Measurements from ENCODE around the gene SERPINF2. TPM values are rescaled to one million over a fixed set of nuclear protein-coding genes. Genes with fewer than 3 reads are reported as not detected.

The SERPINF2 gene
- total RNA-seq, 1 experiment from 2014 or later: 0.68 TPM

GRCh38 chr17:1732241-1732832 is 10.3 kb upstream of the SERPINF2 start:
- H3K27me3 Mint-ChIP-seq (ENCODE audit: low read depth): no peaks in the 10 kb centered on the region
- TF ChIP-seq CTCF (conservative IDR thresholded peaks at IDR 0.05): no peak

More at GRCh38 chr17:1732241-1732832, 10.3 kb upstream of the SERPINF2 start:
- H3K18ac ChIP-seq (ENCODE audit: insufficient read length, low read depth, low read length): no peak overlapping the region
- peaks cover 0 to 10% (median 4%) of the 10 kb centered on the region in 3 experiments; a peak in 4 of 7 replicates for H3K36me3 Mint-ChIP-seq (ENCODE audit: insufficient read depth in 1 of 3, low read depth in 3 of 3)
- H2BK5ac ChIP-seq (ENCODE audit: insufficient read length, low read length): no peak overlapping the region
- no peak overlapping the region for H2AK5ac ChIP-seq (ENCODE audit: insufficient read length, low read length)
- H3K56ac ChIP-seq (ENCODE audit: insufficient read length, low read depth, low read length): no peak overlapping the region
- no peaks in the 10 kb centered on the region for H3K79me2 ChIP-seq (ENCODE audit: insufficient read depth, low read length)
- H2BK15ac ChIP-seq (ENCODE audit: low read depth, low read length): no peak overlapping the region
- no peak overlapping the region for H3T11ph ChIP-seq (ENCODE audit: low read length)
- no peak overlapping the region for H2AFZ ChIP-seq (ENCODE audit: low read length)
- no peaks in the 10 kb centered on the region for H4K20me1 ChIP-seq (ENCODE audit: control insufficient read depth, insufficient read depth, insufficient read length)
- H3K23ac ChIP-seq (ENCODE audit: insufficient read length, low read depth, low read length): no peak overlapping the region
- no peaks in the 10 kb centered on the region for H3K9me3 ChIP-seq (ENCODE audit: control insufficient read depth, low read depth, low read length)
- H3K4ac ChIP-seq (ENCODE audit: low read depth, low read length): no peak overlapping the region
- H3K9ac ChIP-seq (ENCODE audit: extremely low read depth, insufficient read length, low read length): no peak overlapping the region
- H3K4me2 ChIP-seq (ENCODE audit: insufficient read depth, insufficient read length, low read length): no peak overlapping the region
- H4K8ac ChIP-seq (replicated peaks; ENCODE audit: insufficient read length, low read depth, low read length): no peak overlapping the region
- H3K9me3 Mint-ChIP-seq: no peaks in the 10 kb centered on the region; a peak in 1 of 5 replicates
- H4K91ac ChIP-seq (ENCODE audit: insufficient read length, low read depth, low read length): no peak overlapping the region
- H3K4me1 Mint-ChIP-seq: peaks cover 6 to 12% of the 10 kb centered on the region in 2 experiments; a peak in 1 of 4 replicates
- no peak overlapping the region for H3K14ac ChIP-seq (ENCODE audit: insufficient read depth, low read length)
- no peak overlapping the region for H4K5ac ChIP-seq (ENCODE audit: insufficient read length, low read depth, low read length)
- no peak overlapping the region for H3K27ac ChIP-seq (ENCODE audit: insufficient read length, low read depth, low read length)
- no peak overlapping the region for H2BK120ac ChIP-seq (ENCODE audit: low read depth, low read length, poor library complexity, severe bottlenecking)
- WGBS (ENCODE audit: extremely low coverage, insufficient read length, low lambda C conversion rate): no CpG with 5 or more reads among the region's 22 CpGs
- no peaks in the 10 kb centered on the region for H3K23me2 ChIP-seq (ENCODE audit: insufficient read length, low read depth, low read length, poor library complexity, severe bottlenecking)
- H3K4me1 ChIP-seq (ENCODE audit: insufficient read depth, low read length): no peaks in the 10 kb centered on the region; the same call in 1 of the 2 replicates
- no peak overlapping the region for H2BK12ac ChIP-seq (ENCODE audit: insufficient read length, low read depth, low read length)
- no peak overlapping the region for H3K27ac Mint-ChIP-seq
- H3K4me3 Mint-ChIP-seq: no peak overlapping the region
- H2BK20ac ChIP-seq (ENCODE audit: low read depth, low read length, poor library complexity, severe bottlenecking): no peak overlapping the region
- H3K79me1 ChIP-seq (ENCODE audit: insufficient read depth, low read depth, low read length, poor library complexity, severe bottlenecking): no peaks in the 10 kb centered on the region
- no peak for DNase-seq
- H3K27me3 ChIP-seq (ENCODE audit: insufficient read depth, low read length): no peaks in the 10 kb centered on the region
